ENCODE results near the gene HTR7. TPM values are rescaled to one million over a fixed set of nuclear protein-coding genes. Genes with fewer than 3 reads are reported as not detected.

The HTR7 gene
- total RNA-seq, 1 donor from 2014 or later, result 16.3 TPM

DNA sequence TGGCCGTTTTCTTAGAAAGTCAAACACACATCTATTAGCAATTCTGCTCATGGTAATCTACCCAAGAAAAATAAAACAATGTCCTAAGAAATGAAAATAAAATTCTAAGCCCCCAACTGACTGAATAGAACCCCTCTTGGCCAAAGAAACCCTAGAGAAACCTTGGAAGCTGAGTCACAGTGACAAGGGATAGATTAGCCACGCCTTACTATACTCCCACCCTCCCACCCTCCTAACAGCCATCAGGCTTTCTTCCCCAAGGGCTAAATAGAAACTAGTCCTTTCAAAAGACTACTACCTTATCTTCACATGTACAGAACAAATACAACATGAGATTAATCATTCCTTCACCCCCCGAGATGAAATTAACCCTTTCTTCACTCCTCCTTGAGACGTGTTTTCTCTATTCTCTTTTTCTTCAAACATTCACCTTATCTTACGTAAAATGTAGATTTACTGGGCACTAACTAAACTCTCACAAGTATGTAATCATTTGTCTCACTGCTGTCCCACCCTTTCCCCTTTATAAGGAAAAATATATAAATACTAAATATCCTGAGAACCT is 57.5 kb downstream of the HTR7 start:
- Histone ChIP-seq H3K4me3 (ENCODE audit: low read depth, low read length) (no peak overlapping the region), H3K27me3 (ENCODE audit: control insufficient read depth, insufficient read depth, low read length) (no peaks in the 10 kb centered on the region), H3K36me3 (ENCODE audit: control insufficient read depth, insufficient read depth, low read length) (no peaks in the 10 kb centered on the region)
- no peak for DNase-seq (ENCODE audit: low read depth)
- TF ChIP-seq, protein P1, sequence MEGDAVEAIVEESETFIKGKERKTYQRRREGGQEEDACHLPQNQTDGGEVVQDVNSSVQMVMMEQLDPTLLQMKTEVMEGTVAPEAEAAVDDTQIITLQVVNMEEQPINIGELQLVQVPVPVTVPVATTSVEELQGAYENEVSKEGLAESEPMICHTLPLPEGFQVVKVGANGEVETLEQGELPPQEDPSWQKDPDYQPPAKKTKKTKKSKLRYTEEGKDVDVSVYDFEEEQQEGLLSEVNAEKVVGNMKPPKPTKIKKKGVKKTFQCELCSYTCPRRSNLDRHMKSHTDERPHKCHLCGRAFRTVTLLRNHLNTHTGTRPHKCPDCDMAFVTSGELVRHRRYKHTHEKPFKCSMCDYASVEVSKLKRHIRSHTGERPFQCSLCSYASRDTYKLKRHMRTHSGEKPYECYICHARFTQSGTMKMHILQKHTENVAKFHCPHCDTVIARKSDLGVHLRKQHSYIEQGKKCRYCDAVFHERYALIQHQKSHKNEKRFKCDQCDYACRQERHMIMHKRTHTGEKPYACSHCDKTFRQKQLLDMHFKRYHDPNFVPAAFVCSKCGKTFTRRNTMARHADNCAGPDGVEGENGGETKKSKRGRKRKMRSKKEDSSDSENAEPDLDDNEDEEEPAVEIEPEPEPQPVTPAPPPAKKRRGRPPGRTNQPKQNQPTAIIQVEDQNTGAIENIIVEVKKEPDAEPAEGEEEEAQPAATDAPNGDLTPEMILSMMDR (IDR thresholded peaks at IDR 0.05; ENCODE audit: insufficient read depth, low read length, severe bottlenecking), result no peak
- FAIRE-seq, result no peak

DNA sequence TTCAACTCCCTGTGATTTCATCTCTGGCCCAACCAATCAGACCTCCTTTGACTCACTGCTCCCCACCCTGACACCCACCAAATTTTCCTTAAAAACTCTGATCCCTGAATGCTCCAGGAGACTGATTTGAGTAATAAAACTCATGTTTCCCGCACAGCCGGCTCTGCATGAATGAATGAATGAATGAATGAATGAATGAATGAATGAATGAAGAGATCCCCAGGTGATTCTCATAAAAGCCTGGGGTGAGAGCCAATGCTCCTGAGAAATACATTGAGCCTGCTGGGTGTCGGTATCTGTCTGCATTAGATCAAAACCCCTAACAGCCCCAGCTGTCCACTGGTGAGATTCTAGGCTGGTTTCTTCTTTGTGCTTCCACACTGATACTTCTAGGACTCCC is 58.7 kb downstream of the HTR7 start:
- FAIRE-seq, result no peak
- H3K4me3 ChIP-seq (ENCODE audit: low read depth, low read length), result no peak overlapping the region
- H3K36me3 ChIP-seq (ENCODE audit: control insufficient read depth, insufficient read depth, low read length), result no peaks in the 10 kb centered on the region
- no peak for DNase-seq (ENCODE audit: low read depth)
- H3K27me3 ChIP-seq (ENCODE audit: control insufficient read depth, insufficient read depth, low read length), result no peaks in the 10 kb centered on the region
- TF ChIP-seq, protein P1 (IDR thresholded peaks at IDR 0.05; ENCODE audit: insufficient read depth, low read length, severe bottlenecking), result no peak

- H3K36me3 ChIP-seq (ENCODE audit: control insufficient read depth, insufficient read depth, low read length), result no peaks in the 10 kb centered on the region
- no peaks in the 10 kb centered on the region for H3K27me3 ChIP-seq (ENCODE audit: control insufficient read depth, insufficient read depth, low read length)
- H3K4me3 ChIP-seq (ENCODE audit: low read depth, low read length), result no peak overlapping the region
- no peak for FAIRE-seq
- TF ChIP-seq, protein P1 (IDR thresholded peaks at IDR 0.05; ENCODE audit: insufficient read depth, low read length, severe bottlenecking), result no peak
- no peak for DNase-seq (ENCODE audit: low read depth)
These were observed 59.4 kb downstream of the HTR7 start for GRCh38 chr10:90798482-90798881.

DNA sequence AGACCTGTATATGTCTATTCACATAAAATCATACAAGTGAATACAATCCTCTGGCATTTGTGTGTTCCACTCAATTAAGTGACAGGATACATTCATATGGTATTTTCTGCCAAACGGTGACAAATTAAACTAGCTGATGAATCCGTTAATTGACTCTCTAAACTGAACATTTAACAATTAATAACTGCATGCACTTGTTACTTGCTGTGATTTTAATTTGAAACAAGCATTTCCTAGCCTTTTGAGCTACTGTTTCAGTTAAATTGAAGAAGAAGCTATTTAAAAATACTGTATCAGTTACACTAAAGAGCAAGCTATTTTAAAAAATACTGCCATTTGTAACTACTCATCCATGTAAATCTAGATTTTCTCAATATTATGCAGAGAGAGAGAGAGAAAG is 67.4 kb downstream of the HTR7 start:
- no peak for DNase-seq (ENCODE audit: low read depth)
- H3K4me3 ChIP-seq (ENCODE audit: low read depth, low read length), result no peak overlapping the region
- TF ChIP-seq, protein P1 (IDR thresholded peaks at IDR 0.05; ENCODE audit: insufficient read depth, low read length, severe bottlenecking), result no peak
- FAIRE-seq, result no peak
- no peaks in the 10 kb centered on the region for H3K36me3 ChIP-seq (ENCODE audit: control insufficient read depth, insufficient read depth, low read length)
- H3K27me3 ChIP-seq (ENCODE audit: control insufficient read depth, insufficient read depth, low read length), result no peaks in the 10 kb centered on the region

- Histone ChIP-seq H3K36me3 (ENCODE audit: control insufficient read depth, insufficient read depth, low read length) (no peaks in the 10 kb centered on the region), H3K27me3 (ENCODE audit: control insufficient read depth, insufficient read depth, low read length) (no peaks in the 10 kb centered on the region), H3K4me3 (ENCODE audit: low read depth, low read length) (no peak overlapping the region)
- FAIRE-seq (no peak), DNase-seq (ENCODE audit: low read depth) (no peak)
- TF ChIP-seq, protein P1 (IDR thresholded peaks at IDR 0.05; ENCODE audit: insufficient read depth, low read length, severe bottlenecking), result no peak
These were observed 68.9 kb downstream of the HTR7 start for GRCh38 chr10:90788968-90789367.

- no peak overlapping the region for H3K4me3 ChIP-seq (ENCODE audit: low read depth, low read length)
- H3K27me3 ChIP-seq (ENCODE audit: control insufficient read depth, insufficient read depth, low read length), result no peaks in the 10 kb centered on the region
- TF ChIP-seq, protein P1 (IDR thresholded peaks at IDR 0.05; ENCODE audit: insufficient read depth, low read length, severe bottlenecking), result no peak
- DNase-seq (ENCODE audit: low read depth) (no peak), FAIRE-seq (no peak)
- no peaks in the 10 kb centered on the region for H3K36me3 ChIP-seq (ENCODE audit: control insufficient read depth, insufficient read depth, low read length)
These were observed 69.7 kb downstream of the HTR7 start for GRCh38 chr10:90788199-90788491.
